ENCODE measurements around the gene NAA60.

- TF ChIP-seq EZH2 (IDR thresholded peaks at IDR 0.05; ENCODE audit: insufficient read depth, poor library complexity, severe bottlenecking) (no peak), EZH2phosphoT487 (IDR thresholded peaks at IDR 0.05; ENCODE audit: insufficient read depth, low read depth) (no peak)
Observed at GRCh38 chr16:3444032-3444388, 530 bp downstream of the NAA60 start.
